Naive thymus-derived CD4-positive, alpha-beta T cell (primary cell): ENCODE measurements around the gene BCR. TPM values are rescaled to one million over a fixed set of nuclear protein-coding genes. Genes with fewer than 3 reads are reported as not detected.

Experiments
- ATAC-seq: fragments of 150-1000 bp; cut with Tn5 transposase; 2 replicates; pipeline ENCODE4 v1.10.0; 2021; ENCODE audit warnings: mild to moderate bottlenecking, moderate library complexity
- CTCF ChIA-PET: fragments of 350-600 bp; sonication (Branson Sonifier 250); formaldehyde crosslinking; loops from one replicate; lab custom pipeline; 2021; ENCODE audit warnings: antibody characterized with exemption; lab: Charles Lee
- POLR2A ChIA-PET: fragments of 350-600 bp; sonication (Branson Sonifier 250); formaldehyde crosslinking; loops from one replicate; lab custom pipeline; 2021; ENCODE audit warnings: antibody characterized with exemption, inconsistent platforms; lab: Charles Lee
- DNase-seq, 9 donors: peaks; one replicate each; pipeline versions ENCODE4 v3.0.0 to v3.0.0-alpha.2; 2020 to 2022; ENCODE audit warnings: mixed read lengths in 1 of 9
- H3K27ac ChIP-seq: one replicate; pipeline ENCODE4 v1.7.0; 2013; ENCODE audit warnings: mild to moderate bottlenecking, low read depth, low read length, moderate library complexity
- H3K27me3 ChIP-seq, 2 donors: one replicate each; pipeline ENCODE4 v1.7.0; 2013; ENCODE audit warnings: low read length in 2 of 2, mild to moderate bottlenecking in 2 of 2, moderate library complexity in 2 of 2; ENCODE audit not compliant: control insufficient read depth in 2 of 2, insufficient read depth in 2 of 2
- H3K36me3 ChIP-seq, 3 experiments: 1 replicate in 2 of 3; 2 replicates in 1 of 3; pipeline ENCODE4 v1.7.0; 2013; ENCODE audit warnings: low read length in 3 of 3, mild to moderate bottlenecking in 3 of 3, moderate library complexity in 1 of 3; ENCODE audit not compliant: insufficient read depth in 3 of 3, control insufficient read depth in 2 of 3
- H3K4me1 ChIP-seq, 2 donors: one replicate each; pipeline ENCODE4 v1.7.0; 2013; ENCODE audit warnings: low read length in 2 of 2, mild to moderate bottlenecking in 2 of 2, moderate library complexity in 1 of 2; ENCODE audit not compliant: control insufficient read depth in 2 of 2, insufficient read depth in 2 of 2
- H3K4me3 ChIP-seq: 2 replicates; pipeline ENCODE4 v1.7.0; 2013; ENCODE audit warnings: mild to moderate bottlenecking, low read length
- H3K9me3 ChIP-seq, 3 experiments: 1 replicate in 2 of 3; 2 replicates in 1 of 3; pipeline ENCODE4 v1.7.0; 2013; ENCODE audit warnings: low read length in 3 of 3; ENCODE audit not compliant: control insufficient read depth in 2 of 3
- H3K27ac Mint-ChIP-seq, 9 donors: one replicate each; pipeline ENCODE4 v1.8.0; 2020 to 2022; ENCODE audit warnings: mixed read lengths in 9 of 9, mild to moderate bottlenecking in 8 of 9, moderate library complexity in 5 of 9, inconsistent platforms in 2 of 9
- H3K27me3 Mint-ChIP-seq, 5 donors: one replicate each; pipeline ENCODE4 v1.8.0; 2021 to 2022; ENCODE audit warnings: mixed read lengths in 5 of 5, mild to moderate bottlenecking in 1 of 5
- H3K36me3 Mint-ChIP-seq, 5 donors: one replicate each; pipeline ENCODE4 v1.8.0; 2020 to 2022; ENCODE audit warnings: mixed read lengths in 5 of 5, mild to moderate bottlenecking in 3 of 5, inconsistent platforms in 1 of 5
- H3K4me1 Mint-ChIP-seq, 7 donors: one replicate each; pipeline ENCODE4 v1.8.0; 2020 to 2022; ENCODE audit warnings: mixed read lengths in 7 of 7, mild to moderate bottlenecking in 3 of 7, inconsistent platforms in 1 of 7
- H3K4me3 Mint-ChIP-seq, 10 donors: one replicate each; pipeline ENCODE4 v1.8.0; 2020 to 2022; ENCODE audit warnings: mild to moderate bottlenecking in 10 of 10, mixed read lengths in 10 of 10, moderate library complexity in 6 of 10, inconsistent platforms in 2 of 10
- H3K9me3 Mint-ChIP-seq, 11 donors: one replicate each; pipeline ENCODE4 v1.8.0; 2020 to 2022; ENCODE audit warnings: mixed read lengths in 11 of 11, mild to moderate bottlenecking in 4 of 11, inconsistent platforms in 1 of 11, moderate library complexity in 1 of 11
- intact Hi-C, 2 donors: fragments of 100-400 bp; cut with micrococcal nuclease; formaldehyde crosslinking; loops; one replicate each; pipeline ENCODE4 v1.15.1; 2023
- polyA plus RNA-seq, 2 donors: library from polyadenylated mRNA; unstranded; fragments of 300-500 nt; fragmentation: Illumina TruSeq; gene quantifications; one replicate each; pipeline ENCODE4 v1.2.3, GENCODE V29; 2021
- total RNA-seq, 6 experiments: library from RNA in 5 of 6; stranded (reverse) in 5 of 6; gene quantifications; 1 replicate in 5 of 6; 2 replicates in 1 of 6; pipeline ENCODE4 v1.2.3 and lab custom pipeline; 2021 to 2026

BCR gene
- total and polyA plus RNA-seq, 7 experiments from 2014 or later, result 6.1 to 103 (median 83.8) TPM

DNA sequence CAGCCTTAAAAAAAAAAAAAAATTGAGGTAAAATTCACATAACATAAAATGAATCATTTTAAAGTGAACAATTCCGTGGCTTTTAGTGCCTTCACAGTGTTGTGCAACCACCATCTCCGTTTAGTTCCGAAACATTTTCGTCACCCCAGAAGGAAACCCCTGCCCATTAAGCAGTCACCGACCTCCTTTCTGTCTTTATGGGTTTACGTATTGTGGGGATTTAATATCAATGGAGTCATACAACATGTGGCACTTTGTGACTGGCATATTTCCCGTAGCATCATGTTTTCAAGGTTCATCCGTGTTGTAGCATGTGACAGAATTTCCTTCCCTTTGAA is 65.5 kb downstream of the BCR start:
- H3K27ac ChIP-seq, result no peak overlapping the region
- ChIA-PET POLR2A (no interaction called here), CTCF (no interaction called here)
- no peak for ATAC-seq
- Mint-ChIP-seq H3K27me3 (no peaks in the 10 kb centered on the region), H3K9me3 (no peaks in the 10 kb centered on the region), H3K27ac (peak overlapping the region in 8 of 9 donors; percentile 77 to 89 (median 86)), H3K4me3 (peak overlapping the region in 8 of 10 donors; percentile 13 to 69 (median 54)), H3K4me1 (peaks cover 65 to 98% (median 89%) of the 10 kb centered on the region in 7 donors), H3K36me3 (peaks cover 0 to 8% (median 4%) of the 10 kb centered on the region in 5 donors)
- H3K27me3 ChIP-seq, result no peaks in the 10 kb centered on the region
- intact Hi-C loops, result loop anchor here in 1 of 2 donors (10.0 kb wide), 1 partner anchor 421 kb away; no protein-coding TSS in a partner anchor
- no peak overlapping the region for H3K4me3 ChIP-seq
- H3K9me3 ChIP-seq, result no peaks in the 10 kb centered on the region
- no peaks in the 10 kb centered on the region for H3K36me3 ChIP-seq
- peak in 3 of 9 donors; percentile 18 to 24 (median 22) for DNase-seq
- peaks cover 58 to 81% of the 10 kb centered on the region in 2 donors for H3K4me1 ChIP-seq

- H3K36me3 Mint-ChIP-seq, result peaks cover 0 to 6% (median 3%) of the 10 kb centered on the region in 5 donors
- no peak for DNase-seq
- peaks cover 53 to 96% (median 80%) of the 10 kb centered on the region in 7 donors for H3K4me1 Mint-ChIP-seq
- no peaks in the 10 kb centered on the region for H3K36me3 ChIP-seq
- peak overlapping the region in 8 of 9 donors; percentile 51 to 88 (median 68) for H3K27ac Mint-ChIP-seq
- no peaks in the 10 kb centered on the region for H3K27me3 Mint-ChIP-seq
- peaks cover 44 to 67% of the 10 kb centered on the region in 2 donors for H3K4me1 ChIP-seq
- H3K9me3 ChIP-seq, result no peaks in the 10 kb centered on the region
- H3K9me3 Mint-ChIP-seq, result no peaks in the 10 kb centered on the region
- no peak overlapping the region for H3K27ac ChIP-seq
- POLR2A ChIA-PET, result no interaction called here
- peak overlapping the region in 2 of 10 donors; percentile 14 to 37 for H3K4me3 Mint-ChIP-seq
- H3K4me3 ChIP-seq, result no peak overlapping the region
- CTCF ChIA-PET, result no interaction called here
- no peak for ATAC-seq
- H3K27me3 ChIP-seq, result no peaks in the 10 kb centered on the region
- intact Hi-C loops, result loop anchor here in 1 of 2 donors (10.0 kb wide), 1 partner anchor 422 kb away; no protein-coding TSS in a partner anchor
Measured at GRCh38 chr22:23246982-23247766, 66.9 kb downstream of the BCR start.

DNA sequence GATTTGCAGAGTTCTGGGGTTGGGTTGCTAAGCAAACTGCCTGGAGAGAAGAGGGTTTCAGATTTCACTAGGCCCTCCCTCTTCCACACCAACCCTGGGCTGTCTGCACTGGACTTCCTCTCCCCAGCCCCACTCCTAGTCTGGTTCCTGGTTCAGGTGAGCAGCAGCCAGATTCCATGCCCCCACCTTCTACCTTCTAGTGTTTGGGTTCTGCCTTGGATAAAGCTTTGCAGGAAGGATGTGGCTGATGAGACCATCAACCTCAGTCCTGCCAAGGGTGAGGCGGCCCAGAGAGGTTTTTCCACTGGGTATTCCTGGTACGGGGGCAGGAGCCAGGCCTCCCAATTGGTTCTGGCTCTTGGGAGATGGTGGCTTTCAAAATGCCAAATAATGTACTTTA is 68.3 kb downstream of the BCR start:
- DNase-seq (no peak), ATAC-seq (no peak)
- Histone ChIP-seq H3K9me3 (no peaks in the 10 kb centered on the region), H3K36me3 (peaks cover 0 to 3% (median 0%) of the 10 kb centered on the region in 3 experiments), H3K27ac (no peak overlapping the region), H3K27me3 (no peaks in the 10 kb centered on the region), H3K4me3 (no peak overlapping the region), H3K4me1 (peaks cover 31 to 53% of the 10 kb centered on the region in 2 donors)
- no peaks in the 10 kb centered on the region for H3K9me3 Mint-ChIP-seq
- H3K36me3 Mint-ChIP-seq, result peaks cover 0 to 7% (median 4%) of the 10 kb centered on the region in 5 donors
- peak overlapping the region in 7 of 9 donors; percentile 17 to 72 (median 51) for H3K27ac Mint-ChIP-seq
- H3K4me3 Mint-ChIP-seq, result peak overlapping the region in 1 of 10 donors; percentile 13
- peaks cover 41 to 86% (median 68%) of the 10 kb centered on the region in 7 donors for H3K4me1 Mint-ChIP-seq
- H3K27me3 Mint-ChIP-seq, result no peaks in the 10 kb centered on the region
- intact Hi-C loops, result loop anchor here in 1 of 2 donors (10.0 kb wide), 1 partner anchor 424 kb away; no protein-coding TSS in a partner anchor
- CTCF ChIA-PET, result interaction anchor here (1.2 kb wide), 1 partner anchor 75 kb away, joined by 3 read pairs; no protein-coding TSS in a partner anchor
- POLR2A ChIA-PET, result no interaction called here

GRCh38 chr22:23250056-23250784 is 69.9 kb downstream of the BCR start:
- H3K27me3 ChIP-seq, result no peaks in the 10 kb centered on the region
- peak overlapping the region; percentile 41 for H3K27ac ChIP-seq
- peaks cover 0 to 17% (median 8%) of the 10 kb centered on the region in 3 experiments for H3K36me3 ChIP-seq
- peaks cover 3 to 20% (median 5%) of the 10 kb centered on the region in 5 donors for H3K36me3 Mint-ChIP-seq
- H3K4me3 ChIP-seq, result no peak overlapping the region
- peak overlapping the region in 8 of 10 donors; percentile 6 to 71 (median 40) for H3K4me3 Mint-ChIP-seq
- intact Hi-C loops, result loop anchor here in 1 of 2 donors (2.0 kb wide), 1 partner anchor 69 kb away; the partner anchor contains the start of gene BCR
- peaks cover 20 to 37% of the 10 kb centered on the region in 2 donors for H3K4me1 ChIP-seq
- DNase-seq (no peak), ATAC-seq (peak; percentile 28)
- H3K9me3 ChIP-seq, result no peaks in the 10 kb centered on the region
- H3K27ac Mint-ChIP-seq, result peak overlapping the region; percentile 11 to 94 (median 65)
- H3K27me3 Mint-ChIP-seq, result no peaks in the 10 kb centered on the region
- no peaks in the 10 kb centered on the region for H3K9me3 Mint-ChIP-seq
- ChIA-PET POLR2A (interaction anchor here (1.5 kb wide), 1 partner anchor 74 kb away, joined by 4 read pairs; no protein-coding TSS in a partner anchor), CTCF (interaction anchor here (0.9 to 1.7 kb wide), 4 partner anchors 32 to 72 kb away, joined by 3 to 6 read pairs (median 4); no protein-coding TSS in a partner anchor)
- peaks cover 38 to 82% (median 59%) of the 10 kb centered on the region in 7 donors for H3K4me1 Mint-ChIP-seq

DNA sequence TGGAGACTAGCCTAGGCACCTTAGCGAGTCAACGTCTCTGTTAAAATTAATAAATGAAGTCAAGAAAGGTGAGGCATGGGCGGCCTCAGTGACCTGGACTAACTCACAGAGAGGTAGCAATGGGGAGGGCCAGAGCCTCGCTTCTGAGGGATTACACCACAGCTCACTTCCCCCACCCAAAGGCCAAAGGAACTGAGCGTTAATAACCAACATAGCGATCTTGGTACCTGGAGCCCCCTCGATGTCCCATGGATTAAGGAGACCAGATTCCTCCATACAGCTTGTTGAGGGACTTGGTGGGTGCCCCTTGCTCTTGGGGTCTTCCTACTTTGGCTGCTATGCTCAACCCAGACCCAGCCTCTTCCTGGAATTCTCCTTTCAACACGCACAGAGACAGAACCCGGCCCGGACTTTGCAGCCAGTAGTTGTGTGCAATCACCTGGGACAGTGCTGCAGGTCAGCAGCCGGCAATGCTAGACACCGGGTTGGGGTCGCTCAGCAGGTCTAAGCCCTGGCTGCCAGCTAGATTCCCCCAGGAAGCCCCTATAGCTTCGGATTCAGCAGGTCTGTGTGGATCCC is 70.6 kb downstream of the BCR start:
- no peak for ATAC-seq

More for the DNA sequence above, 70.6 kb downstream of the BCR start:
- H3K4me3 Mint-ChIP-seq, result peak overlapping the region in 2 of 10 donors; percentile 53 to 61
- Histone ChIP-seq H3K9me3 (no peaks in the 10 kb centered on the region), H3K27ac (peak overlapping the region; percentile 41), H3K36me3 (peaks cover 0 to 24% (median 8%) of the 10 kb centered on the region in 3 experiments), H3K4me3 (no peak overlapping the region), H3K4me1 (peaks cover 20 to 30% of the 10 kb centered on the region in 2 donors), H3K27me3 (no peaks in the 10 kb centered on the region)
- H3K36me3 Mint-ChIP-seq, result peaks cover 1 to 23% (median 5%) of the 10 kb centered on the region in 5 donors
- H3K4me1 Mint-ChIP-seq, result peaks cover 37 to 77% (median 57%) of the 10 kb centered on the region in 7 donors
- intact Hi-C loops, result loop anchor here in 1 of 2 donors (2.0 kb wide), 1 partner anchor 70 kb away; the partner anchor contains the start of gene BCR
- peak overlapping the region in 7 of 9 donors; percentile 9 to 94 (median 51) for H3K27ac Mint-ChIP-seq
- H3K9me3 Mint-ChIP-seq, result no peaks in the 10 kb centered on the region
- CTCF ChIA-PET, result interaction anchor here (0.9 to 1.7 kb wide), 4 partner anchors 31 to 72 kb away, joined by 3 to 6 read pairs (median 4); no protein-coding TSS in a partner anchor
- H3K27me3 Mint-ChIP-seq, result no peaks in the 10 kb centered on the region
- no peak for DNase-seq
- POLR2A ChIA-PET, result interaction anchor here (1.5 kb wide), 1 partner anchor 75 kb away, joined by 4 read pairs; no protein-coding TSS in a partner anchor
